Mucosa of gallbladder (tissue), 1 donor: ENCODE data around the gene BANP. TPM values are rescaled to one million over a fixed set of nuclear protein-coding genes. Genes with fewer than 3 reads are reported as not detected.
A peak's percentile ranks its signal among the peaks of the same experiment; 100 is the strongest.
"Not testable (repeated sequence)": the region's sequence is repeated elsewhere in the genome, so short reads cannot be mapped to it uniquely, and the experiment has no call there.

Source experiments
- DNase-seq: peaks from one replicate; pipeline ENCODE4 v3.0.0-alpha.2; 2020; ENCODE audit warnings: low spot score
- total RNA-seq: library from RNA; stranded (reverse); gene quantifications from one replicate; pipeline ENCODE4 v1.2.1, GENCODE V29; 2021
- donor health status: DM: no; HTN: no; CAD: no.

Gene BANP
- total RNA-seq, 1 donor from 2014 or later: 31.7 TPM

- DNase-seq: no peak
Measured at GRCh38 chr16:87926246-87927194, 24.7 kb upstream of the BANP start.

GRCh38 chr16:87927195-87927562 is 24.1 kb upstream of the BANP start:
- no peak for DNase-seq

- no peak for DNase-seq
Measured at GRCh38 chr16:87929986-87930385, 21.2 kb upstream of the BANP start.

- no peak for DNase-seq
Measured at GRCh38 chr16:87930456-87930855, 20.8 kb upstream of the BANP start.

- DNase-seq: no peak
Measured at GRCh38 chr16:87931504-87931903, 19.7 kb upstream of the BANP start.

GRCh38 chr16:87932475-87933139 is 18.6 kb upstream of the BANP start:
- not testable (repeated sequence) for DNase-seq

- no peak for DNase-seq
Measured at GRCh38 chr16:87933140-87933495, 18.1 kb upstream of the BANP start.

GRCh38 chr16:87934752-87935425 is 16.3 kb upstream of the BANP start:
- not testable (repeated sequence) for DNase-seq

GRCh38 chr16:87936016-87936374 is 15.2 kb upstream of the BANP start:
- not testable (repeated sequence) for DNase-seq

- DNase-seq: no peak
Measured at GRCh38 chr16:87936375-87937230, 14.6 kb upstream of the BANP start, which contains the start of gene CA5A. Gene CA5A, minus strand, starts transcription at chr16:87936529. Its CDS starts 79 bp downstream, at chr16:87936450.

- not testable (repeated sequence) for DNase-seq
Measured at GRCh38 chr16:87937231-87937542, 14.0 kb upstream of the BANP start.

GRCh38 chr16:87938412-87938949 is 12.8 kb upstream of the BANP start:
- no peak for DNase-seq

GRCh38 chr16:87939562-87940423 is 11.4 kb upstream of the BANP start:
- no peak for DNase-seq

GRCh38 chr16:87942680-87943079 is 8.6 kb upstream of the BANP start:
- DNase-seq: no peak

GRCh38 chr16:87945351-87946042 is 5.7 kb upstream of the BANP start:
- DNase-seq: peak; percentile 84

- DNase-seq: no peak
Measured at GRCh38 chr16:87946596-87947347, 4.5 kb upstream of the BANP start.

- no peak for DNase-seq
Measured at GRCh38 chr16:87947356-87948118, 3.7 kb upstream of the BANP start.

GRCh38 chr16:87948119-87948545 is 3.1 kb upstream of the BANP start:
- DNase-seq: no peak
